HuH-7.5 (cell line): ENCODE measurements around the gene EAPP.
"Not testable (repeated sequence)": the region's sequence is repeated elsewhere in the genome, so short reads cannot be mapped to it uniquely, and the experiment has no call there.

Experiments used
- DNase-seq: peaks from one replicate; pipeline ENCODE4 v3.0.0; 2011; ENCODE audit warnings: low spot score

Gene EAPP

GRCh38 chr14:34538096-34538495, 1.4 kb downstream of the EAPP start:
- not testable (repeated sequence) for DNase-seq

GRCh38 chr14:34537677-34538009, 1.9 kb downstream of the EAPP start:
- no peak for DNase-seq

GRCh38 chr14:34536951-34537676, 2.4 kb downstream of the EAPP start:
- no peak for DNase-seq

GRCh38 chr14:34527591-34527990, 11.9 kb downstream of the EAPP start:
- DNase-seq: no peak

- DNase-seq: not testable (repeated sequence)
Measured at GRCh38 chr14:34524216-34524615, 15.3 kb downstream of the EAPP start.

GRCh38 chr14:34522496-34522895, 17.0 kb downstream of the EAPP start:
- DNase-seq: no peak

- not testable (repeated sequence) for DNase-seq
Measured at GRCh38 chr14:34521071-34521470, 18.4 kb downstream of the EAPP start.

GRCh38 chr14:34520304-34520970, 19.1 kb downstream of the EAPP start:
- not testable (repeated sequence) for DNase-seq

GRCh38 chr14:34507884-34508283, 31.6 kb downstream of the EAPP start:
- no peak for DNase-seq

- DNase-seq: no peak
Measured at GRCh38 chr14:34507459-34507858, 32.0 kb downstream of the EAPP start.

GRCh38 chr14:34505124-34505491, 34.4 kb downstream of the EAPP start:
- not testable (repeated sequence) for DNase-seq

- not testable (repeated sequence) for DNase-seq
Measured at GRCh38 chr14:34504027-34504426, 35.5 kb downstream of the EAPP start.

GRCh38 chr14:34502545-34503225, 36.8 kb downstream of the EAPP start:
- DNase-seq: no peak

- no peak for DNase-seq
Measured at GRCh38 chr14:34502001-34502400, 37.5 kb downstream of the EAPP start.

- DNase-seq: no peak
Measured at GRCh38 chr14:34501004-34501580, 38.4 kb downstream of the EAPP start.

GRCh38 chr14:34498684-34499412, 40.7 kb downstream of the EAPP start:
- no peak for DNase-seq

GRCh38 chr14:34496679-34497513, 42.6 kb downstream of the EAPP start:
- DNase-seq: no peak

- no peak for DNase-seq
Measured at GRCh38 chr14:34496007-34496678, 43.4 kb downstream of the EAPP start.

GRCh38 chr14:34489324-34489723, 50.2 kb downstream of the EAPP start:
- DNase-seq: no peak

GRCh38 chr14:34488528-34488927, 51.0 kb downstream of the EAPP start:
- no peak for DNase-seq

- no peak for DNase-seq
Measured at GRCh38 chr14:34484726-34485125, 54.8 kb downstream of the EAPP start.
